DMS79 (cell line): ENCODE measurements around the gene ENTHD1.

Source experiments
- DNase-seq: peaks from one replicate; lab custom pipeline; 2025; lab: John Stamatoyannopoulos, UW

ENTHD1 gene, protein sequence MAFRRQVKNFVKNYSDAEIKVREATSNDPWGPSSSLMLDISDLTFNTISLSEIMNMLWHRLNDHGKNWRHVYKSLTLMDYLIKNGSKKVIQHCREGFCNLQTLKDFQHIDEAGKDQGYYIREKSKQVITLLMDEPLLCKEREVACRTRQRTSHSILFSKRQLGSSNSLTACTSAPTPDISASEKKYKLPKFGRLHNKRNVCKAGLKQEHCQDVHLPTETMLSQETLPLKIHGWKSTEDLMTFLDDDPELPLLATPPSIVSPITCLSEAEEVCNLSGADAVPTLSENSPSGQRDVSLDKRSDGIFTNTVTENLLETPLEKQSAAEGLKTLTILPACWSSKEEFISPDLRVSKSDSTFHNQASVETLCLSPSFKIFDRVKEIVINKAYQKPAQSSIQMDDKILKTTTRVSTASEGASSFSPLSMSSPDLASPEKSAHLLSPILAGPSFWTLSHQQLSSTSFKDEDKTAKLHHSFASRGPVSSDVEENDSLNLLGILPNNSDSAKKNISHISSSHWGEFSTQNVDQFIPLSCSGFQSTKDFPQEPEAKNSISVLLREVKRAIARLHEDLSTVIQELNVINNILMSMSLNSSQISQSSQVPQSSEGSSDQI

DNA sequence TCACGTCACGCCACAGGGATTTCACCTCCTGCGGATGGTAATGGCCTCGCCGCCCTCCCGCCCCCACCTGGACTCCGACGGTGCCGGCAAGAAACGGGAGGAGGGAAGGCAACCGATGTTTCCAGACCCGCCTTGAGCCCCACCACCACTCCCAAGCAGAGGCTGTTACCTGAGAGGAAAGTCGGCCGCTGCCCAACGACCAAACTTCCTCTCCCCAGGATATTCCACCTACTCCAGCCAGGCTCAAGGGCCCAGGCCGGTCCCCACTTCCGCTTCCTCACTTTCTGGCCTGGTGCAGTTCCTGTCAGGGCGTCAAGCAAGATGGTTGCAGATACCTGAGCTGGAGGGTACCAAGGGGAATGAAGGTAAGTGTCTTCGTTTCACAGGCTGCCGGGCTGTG is at the start of gene ENTHD1:
ENTHD1 (minus strand) TSS at position 235 of the 400 bp plus-strand sequence. CDS start 6,012 bp downstream, outside the sequence.
- no peak for DNase-seq

DNA sequence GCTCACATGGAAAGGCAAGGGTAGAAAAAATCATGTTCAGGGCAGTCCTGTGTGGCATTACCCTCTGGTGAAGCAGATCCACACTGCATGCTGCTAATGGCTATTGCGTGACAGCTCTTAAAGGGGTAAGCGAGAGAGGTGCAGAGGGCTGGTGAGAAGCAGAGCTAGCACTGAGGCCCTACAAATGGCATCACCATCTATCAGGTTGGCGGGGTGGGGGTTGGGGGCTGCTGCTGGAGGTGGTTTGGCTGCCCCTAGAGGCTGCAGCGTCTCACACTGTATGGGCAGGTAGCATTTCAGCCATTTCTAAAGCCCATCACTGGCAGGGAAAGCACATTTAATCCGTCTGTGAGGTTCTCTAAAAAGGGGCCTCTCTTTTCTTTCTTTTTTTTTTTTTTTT is 49.8 kb upstream of the ENTHD1 start:
- no peak for DNase-seq

DNA sequence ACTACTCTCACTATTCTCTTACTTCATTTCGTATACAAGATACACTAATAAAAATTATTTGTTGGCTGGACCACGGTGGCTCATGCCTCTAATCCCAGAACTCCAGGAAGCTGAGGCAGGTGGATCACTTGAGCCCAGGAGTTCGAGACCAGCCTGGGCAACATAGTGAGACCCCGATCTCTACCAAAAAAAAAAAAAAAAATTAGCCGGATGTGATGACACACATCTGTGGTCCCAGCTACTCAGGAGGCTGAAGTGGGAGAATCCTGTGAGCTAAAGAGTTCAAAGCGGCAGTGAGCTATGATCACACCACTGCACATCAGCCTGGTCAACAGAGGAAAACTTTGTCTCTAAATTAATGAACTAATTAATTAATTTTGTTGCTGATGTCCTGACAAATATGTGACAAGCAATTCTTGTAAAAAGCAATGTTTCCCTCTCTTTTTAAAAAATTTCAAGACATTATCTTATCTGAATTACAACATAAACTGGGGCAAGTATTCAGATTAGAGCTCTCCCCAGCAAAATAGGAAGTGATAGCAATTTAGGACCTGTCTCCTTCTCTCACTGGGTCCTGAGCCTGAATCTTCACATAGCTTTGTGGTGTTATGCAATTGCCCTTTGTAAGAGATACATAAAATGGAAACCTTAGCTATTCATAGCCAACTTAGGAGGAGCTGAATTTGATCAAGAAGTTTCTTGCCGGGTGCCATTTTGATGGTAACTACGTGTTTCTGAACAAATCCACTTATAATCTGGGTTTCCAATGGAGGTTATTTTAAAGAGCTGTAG is 49.1 kb upstream of the ENTHD1 start:
- no peak for DNase-seq

- DNase-seq = peak; percentile 58
Measured at GRCh38 chr22:39941601-39942000, 48.0 kb upstream of the ENTHD1 start.

DNA sequence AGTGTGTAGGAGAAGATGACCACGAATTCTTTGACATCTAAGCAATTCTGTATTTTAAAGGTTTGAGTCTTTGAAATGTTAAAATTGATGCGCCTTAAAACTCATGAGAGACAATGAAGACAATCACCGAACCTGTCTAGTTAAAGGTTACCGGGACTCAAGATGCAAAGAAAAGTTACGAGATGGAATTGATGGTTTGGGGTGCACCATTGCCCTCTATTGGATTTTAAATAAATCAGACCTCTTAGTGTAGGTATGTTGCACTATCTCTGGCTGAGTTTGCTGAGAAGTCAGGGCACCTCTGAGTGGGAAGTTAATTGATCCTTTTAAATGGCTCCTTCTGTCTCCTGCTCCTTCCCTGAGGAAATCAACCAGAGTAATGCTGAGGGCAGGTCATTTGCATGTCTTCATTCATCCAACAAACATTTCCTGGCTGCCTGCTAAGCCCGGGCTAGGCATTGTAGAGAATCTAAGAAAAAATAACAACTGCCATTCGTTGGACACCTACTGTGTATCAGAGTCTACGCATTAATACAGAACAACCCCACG is 47.3 kb upstream of the ENTHD1 start:
- DNase-seq = no peak

DNA sequence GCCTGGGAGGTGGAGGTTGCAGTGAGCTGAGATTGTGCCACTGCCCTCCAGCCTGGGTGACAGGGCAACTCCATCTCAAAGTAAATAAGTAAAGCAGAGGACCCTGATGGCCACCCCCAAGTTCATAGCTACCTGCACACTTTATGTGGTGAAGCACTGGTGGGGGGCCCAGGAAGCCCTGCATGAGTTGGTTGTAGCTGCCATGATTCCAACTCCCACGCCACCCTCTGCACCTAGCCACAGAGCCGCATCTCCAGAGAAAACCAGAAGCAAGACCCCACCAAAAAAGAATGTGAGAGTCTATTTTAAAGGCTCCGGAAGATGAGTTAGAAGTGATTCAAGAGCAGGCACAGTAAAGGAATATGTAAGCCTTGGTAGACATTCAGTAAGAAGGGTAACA is 46.3 kb upstream of the ENTHD1 start:
- no peak for DNase-seq

- no peak for DNase-seq
Measured at GRCh38 chr22:39938509-39939111, 45.0 kb upstream of the ENTHD1 start.

- no peak for DNase-seq
Measured at GRCh38 chr22:39937906-39938305, 44.3 kb upstream of the ENTHD1 start.

DNA sequence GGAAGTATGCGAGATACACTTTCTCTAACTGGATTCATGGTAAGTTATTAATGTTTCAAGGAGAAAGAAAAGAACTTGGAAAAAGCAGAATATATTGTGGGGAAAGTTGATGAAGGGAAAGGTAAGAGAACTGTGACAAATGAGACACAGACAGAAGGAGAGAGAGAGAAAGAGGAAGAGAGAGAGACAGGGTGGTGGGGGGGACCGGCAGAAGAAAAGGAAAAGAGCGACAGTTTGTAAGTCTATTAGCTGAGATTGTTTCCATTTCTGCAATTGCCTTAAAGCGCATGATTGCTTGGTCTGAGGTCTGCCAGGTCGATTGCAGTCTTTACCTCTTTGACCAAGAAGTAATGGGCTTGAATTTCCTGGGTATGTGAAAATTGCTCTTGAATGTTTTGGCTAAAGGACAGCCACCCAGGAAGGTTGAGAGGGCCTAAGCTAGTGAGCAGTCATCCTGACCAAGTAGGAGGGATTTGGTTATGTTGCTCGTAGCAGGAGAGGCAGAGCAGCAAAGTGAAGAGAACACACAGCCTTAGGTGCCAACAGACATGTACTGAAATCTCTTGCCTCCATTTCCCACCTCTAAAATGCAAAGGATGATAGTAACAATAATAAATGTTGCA is 43.1 kb upstream of the ENTHD1 start:
- no peak for DNase-seq

GRCh38 chr22:39935612-39936011 is 42.1 kb upstream of the ENTHD1 start:
- DNase-seq = no peak

GRCh38 chr22:39935116-39935515 is 41.6 kb upstream of the ENTHD1 start:
- DNase-seq = no peak

- DNase-seq = no peak
Measured at GRCh38 chr22:39933741-39934140, 40.2 kb upstream of the ENTHD1 start.

DNA sequence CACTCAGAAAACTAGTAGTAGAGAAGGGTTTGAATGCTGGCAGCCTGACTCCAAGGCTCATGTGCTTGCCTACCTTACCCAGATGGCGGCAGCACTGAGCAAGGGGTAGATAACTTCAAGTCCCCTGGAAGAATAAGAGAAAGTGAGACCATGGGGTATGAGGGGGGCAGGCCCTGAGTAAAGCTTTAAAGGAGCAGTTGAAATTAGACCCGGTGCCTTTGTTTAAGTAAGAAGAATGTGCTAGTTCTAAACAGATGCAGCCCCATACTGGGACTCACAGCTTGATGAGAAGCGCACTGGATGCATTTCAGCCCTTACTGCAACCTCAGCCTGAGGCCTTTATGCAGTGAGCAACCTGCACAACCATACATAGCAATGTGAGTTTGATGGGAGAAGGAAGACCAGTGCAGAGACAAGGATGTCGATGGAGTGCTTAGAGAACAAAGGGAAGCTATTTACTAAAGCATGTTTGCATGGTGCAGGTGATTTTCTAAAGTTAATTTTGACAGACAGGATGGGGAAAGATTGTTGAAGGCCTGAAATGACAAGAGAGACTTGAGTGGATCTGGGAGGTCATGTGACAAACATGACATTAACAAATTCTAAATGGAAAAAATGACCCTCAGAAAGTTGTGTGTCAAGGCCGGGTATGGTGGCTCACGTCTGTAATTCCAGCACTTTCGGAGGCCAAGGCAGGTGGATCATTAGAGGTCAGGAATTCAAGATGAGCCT is 39.5 kb upstream of the ENTHD1 start:
- DNase-seq = no peak

DNA sequence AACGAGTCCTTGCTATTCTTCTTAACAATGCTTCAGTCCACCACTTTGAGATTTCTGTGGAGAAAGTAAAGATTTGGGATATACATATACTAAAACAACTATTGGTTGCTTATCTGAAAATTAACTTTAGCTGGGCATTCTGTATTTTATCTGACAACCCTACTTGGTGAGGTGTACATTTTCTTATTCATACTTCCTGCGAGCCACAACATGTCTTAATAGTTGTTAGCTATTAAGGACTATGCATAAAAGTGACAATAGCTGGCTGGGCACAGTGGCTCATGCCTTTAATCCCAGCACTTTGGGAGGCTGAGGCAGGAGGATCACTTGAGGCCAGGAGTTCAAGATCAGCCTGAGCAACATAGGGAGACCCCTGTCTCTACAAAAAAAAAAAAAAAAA is 38.6 kb upstream of the ENTHD1 start:
- no peak for DNase-seq

GRCh38 chr22:39931251-39931650 is 37.7 kb upstream of the ENTHD1 start:
- DNase-seq = no peak

DNA sequence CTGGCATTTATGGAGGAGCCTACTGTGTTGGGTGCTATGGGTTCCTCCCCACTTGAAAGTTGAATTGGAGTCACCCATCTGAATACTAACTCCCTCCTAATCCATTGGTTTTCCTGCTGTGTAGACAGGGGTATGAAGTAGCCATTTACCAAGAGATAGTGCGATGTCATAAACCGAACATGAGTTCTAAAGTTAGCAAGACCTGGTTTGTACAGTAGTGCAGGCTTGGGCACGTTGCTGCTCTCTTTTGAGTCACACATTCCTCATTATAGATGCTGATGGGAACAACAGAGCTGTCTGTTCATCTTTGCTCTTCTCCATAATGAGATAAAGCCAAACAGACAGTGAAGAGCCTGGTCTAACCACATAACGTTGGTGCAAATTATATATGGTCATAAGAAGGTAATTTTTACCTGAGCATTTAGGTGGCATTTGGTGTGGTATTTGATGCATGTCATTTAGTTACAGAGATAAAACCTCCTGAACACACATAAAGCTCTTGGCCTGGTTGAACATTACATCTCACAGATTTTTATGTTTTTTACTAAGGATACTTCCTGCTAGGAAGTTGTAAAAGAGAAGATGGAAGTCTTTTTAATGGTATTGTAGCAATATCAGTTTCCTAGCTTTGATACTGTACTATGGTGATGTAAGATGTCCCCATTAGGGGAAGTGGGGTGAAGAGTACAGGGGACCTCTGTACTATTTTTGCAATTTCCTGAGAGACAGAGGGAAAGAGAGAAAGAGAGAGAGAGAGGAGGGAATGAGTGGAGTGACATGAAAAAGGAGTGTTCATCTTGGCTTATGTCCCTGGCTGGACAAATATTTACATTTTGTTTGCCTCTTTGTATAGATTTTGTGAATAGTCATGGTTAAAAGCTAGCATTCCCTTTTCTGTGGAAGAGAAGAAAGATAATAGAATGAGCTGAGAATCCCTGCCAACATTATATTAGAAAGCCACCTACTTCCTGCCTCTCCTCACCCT is 35.3 kb upstream of the ENTHD1 start:
- DNase-seq = no peak

GRCh38 chr22:39927544-39927943 is 34.0 kb upstream of the ENTHD1 start:
- no peak for DNase-seq

- DNase-seq = no peak
Measured at GRCh38 chr22:39926753-39927152, 33.2 kb upstream of the ENTHD1 start.

DNA sequence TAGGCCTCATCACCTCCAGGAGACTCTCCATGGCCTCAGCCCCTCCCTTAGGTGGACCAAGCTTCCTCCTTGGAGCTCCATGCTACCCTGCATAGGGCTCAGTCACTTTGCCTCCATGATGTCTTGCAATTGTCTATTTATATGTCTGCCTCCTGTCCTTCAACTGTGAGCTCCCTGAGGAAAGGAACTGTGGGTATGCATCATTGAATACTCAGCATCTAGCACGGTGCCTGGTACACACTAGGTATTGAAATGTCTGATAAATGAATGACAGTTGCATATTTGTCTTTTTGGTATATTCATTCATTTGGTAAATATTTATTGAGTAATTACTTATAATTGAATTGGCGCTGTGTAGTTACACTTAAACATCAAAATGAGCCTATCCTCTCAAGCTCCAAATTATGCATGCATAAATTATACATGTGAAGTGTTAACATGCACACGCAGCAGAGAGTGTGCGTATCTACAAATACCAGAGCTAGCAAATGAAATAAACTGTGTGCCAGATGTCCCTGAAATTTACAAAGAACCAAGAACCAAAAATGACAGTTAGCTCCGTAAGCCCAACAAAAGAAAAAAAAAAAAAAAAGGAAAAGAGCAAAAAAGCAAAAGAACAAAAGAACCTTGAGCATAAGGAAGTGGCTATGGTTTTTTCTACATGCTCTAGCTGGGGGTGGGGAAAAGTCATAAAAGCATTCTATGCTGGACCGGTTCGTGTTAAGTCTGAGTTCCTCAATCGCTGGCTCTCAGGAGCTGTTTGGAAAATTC is 32.5 kb upstream of the ENTHD1 start:
- no peak for DNase-seq
